ENCODE results near the gene ZNF597. TPM values are rescaled to one million over a fixed set of nuclear protein-coding genes. Genes with fewer than 3 reads are reported as not detected.

Gene ZNF597
- 1.5 and 2.2 TPM in 2 replicates for total RNA-seq

DNA sequence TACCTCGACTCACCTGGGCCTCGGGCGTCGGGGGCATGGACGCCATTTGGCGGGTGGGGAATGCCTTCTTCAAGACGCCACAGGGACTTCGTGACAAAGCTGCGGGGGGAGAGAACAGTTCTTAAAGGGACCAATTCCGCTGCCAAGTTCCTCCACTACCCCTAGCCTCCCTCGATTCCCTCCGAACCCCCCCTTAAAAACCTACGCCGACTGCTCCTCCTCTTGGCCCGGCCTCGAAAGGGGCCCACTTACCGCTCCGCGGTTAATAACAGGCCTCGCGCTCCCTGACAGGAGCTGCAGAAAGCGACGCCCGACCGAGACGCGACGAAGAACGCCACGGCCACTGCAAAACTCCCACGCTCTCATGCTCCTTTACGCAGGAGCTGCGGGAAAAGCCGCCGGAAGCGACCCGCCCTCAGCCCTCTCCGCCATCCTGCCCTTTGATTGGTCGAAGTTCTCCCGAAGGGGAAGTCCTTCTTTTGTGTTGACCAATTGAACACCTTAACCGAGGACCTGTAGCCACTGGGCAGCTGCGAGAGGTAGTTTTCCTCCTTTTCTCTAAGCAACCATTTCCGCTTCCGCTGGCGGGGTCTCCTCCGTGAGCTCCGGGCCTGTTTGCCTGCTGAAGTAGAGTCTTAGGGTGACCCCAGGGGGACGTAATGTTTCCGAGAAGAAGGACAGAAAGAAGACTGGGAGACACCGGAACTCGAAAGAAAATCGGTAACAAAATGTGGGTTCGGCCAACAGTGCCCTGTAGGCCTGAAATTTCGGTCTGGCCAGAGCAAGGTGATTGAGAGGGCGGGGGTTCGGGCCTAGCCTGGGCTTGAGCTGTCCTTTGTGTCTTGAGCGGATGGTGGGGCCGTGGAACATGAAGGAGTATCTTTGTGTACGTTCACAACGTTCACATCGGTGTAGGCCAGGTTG, at the start of gene ZNF597, which contains the start of gene NAA60:
Gene ZNF597 (minus strand): TSS at position 397 of the 924 bp plus-strand sequence. CDS start 351 bp downstream, at position 46.
Gene NAA60 (plus strand): TSS at position 573 of the 924 bp plus-strand sequence. CDS start 32,548 bp downstream, outside the sequence.
- DNase-seq (ENCODE audit: low read depth in 2 of 2), result peak; percentile 94

- DNase-seq (ENCODE audit: low read depth in 2 of 2), result no peak
Observed at GRCh38 chr16:3492356-3492755, 49.1 kb upstream of the ZNF597 start.

GRCh38 chr16:3490911-3491629, 47.8 kb upstream of the ZNF597 start:
- no peak for DNase-seq (ENCODE audit: low read depth in 2 of 2)

DNA sequence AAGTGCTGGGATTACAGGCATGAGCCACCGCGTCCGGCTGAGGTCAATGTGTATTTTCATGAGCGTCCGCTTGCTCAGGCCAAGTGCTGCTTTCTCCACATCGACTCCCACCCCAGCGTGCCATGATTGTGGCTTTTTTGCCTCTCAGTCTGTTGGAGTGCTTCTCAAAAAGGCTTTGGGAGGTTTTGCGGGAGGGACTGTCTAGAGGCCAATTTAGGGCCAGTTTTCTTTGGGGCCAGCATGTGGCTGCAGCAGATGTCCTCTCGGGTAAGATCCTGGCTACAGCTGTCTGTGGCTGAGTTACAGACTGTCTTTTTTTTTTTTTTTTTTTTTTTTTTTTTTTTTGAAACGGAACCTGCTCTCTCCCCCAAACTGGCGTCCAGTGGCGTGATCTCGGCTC, 45.5 kb upstream of the ZNF597 start:
- DNase-seq (ENCODE audit: low read depth in 2 of 2), result no peak

DNA sequence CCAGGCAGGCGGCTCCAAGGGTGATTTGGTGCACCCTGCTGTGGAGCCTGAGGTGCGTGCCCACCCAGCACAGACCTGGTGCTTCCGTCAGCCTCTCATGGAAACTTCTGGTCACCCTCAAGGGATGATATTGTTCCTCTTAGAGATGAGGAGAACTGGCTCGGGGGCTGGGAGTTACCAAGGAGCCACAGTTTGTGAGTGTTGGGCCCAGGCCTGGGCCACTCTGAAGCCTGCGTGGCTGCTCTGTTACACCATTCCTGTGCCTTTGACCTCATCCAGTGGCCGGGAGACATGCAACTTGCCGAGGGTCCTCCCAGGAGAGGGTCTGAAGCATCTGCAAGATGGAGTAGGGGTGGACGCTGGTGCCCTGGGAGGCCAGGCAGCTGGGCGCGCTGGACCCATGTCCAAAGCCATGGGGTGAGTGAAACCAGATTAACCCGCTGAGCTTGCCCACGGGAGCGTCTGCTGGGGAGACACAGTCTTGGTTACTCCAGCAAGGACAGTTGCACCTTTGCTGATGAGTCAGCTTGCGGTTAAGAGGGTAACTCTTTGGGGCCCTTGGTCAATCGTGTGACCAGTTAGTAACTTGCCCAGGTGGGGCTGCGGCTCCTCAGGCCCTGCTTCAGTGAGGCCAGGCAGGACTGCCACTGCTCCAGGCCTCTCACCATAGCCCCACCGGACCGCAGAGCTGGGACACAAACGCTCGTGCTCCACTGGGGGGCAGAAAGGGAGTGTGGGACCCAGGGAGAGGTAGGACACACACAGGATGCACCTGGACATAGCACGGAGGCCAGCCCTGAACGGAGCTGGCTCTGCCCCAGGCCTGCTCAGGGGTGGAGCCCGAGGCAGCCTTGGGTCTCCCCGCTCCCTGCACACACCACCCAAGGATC, 44.5 kb upstream of the ZNF597 start:
- DNase-seq (ENCODE audit: low read depth in 2 of 2), result peak; percentile 13 to 63

- no peak for DNase-seq (ENCODE audit: low read depth in 2 of 2)
Observed at GRCh38 chr16:3486506-3487215, 43.4 kb upstream of the ZNF597 start.

DNA sequence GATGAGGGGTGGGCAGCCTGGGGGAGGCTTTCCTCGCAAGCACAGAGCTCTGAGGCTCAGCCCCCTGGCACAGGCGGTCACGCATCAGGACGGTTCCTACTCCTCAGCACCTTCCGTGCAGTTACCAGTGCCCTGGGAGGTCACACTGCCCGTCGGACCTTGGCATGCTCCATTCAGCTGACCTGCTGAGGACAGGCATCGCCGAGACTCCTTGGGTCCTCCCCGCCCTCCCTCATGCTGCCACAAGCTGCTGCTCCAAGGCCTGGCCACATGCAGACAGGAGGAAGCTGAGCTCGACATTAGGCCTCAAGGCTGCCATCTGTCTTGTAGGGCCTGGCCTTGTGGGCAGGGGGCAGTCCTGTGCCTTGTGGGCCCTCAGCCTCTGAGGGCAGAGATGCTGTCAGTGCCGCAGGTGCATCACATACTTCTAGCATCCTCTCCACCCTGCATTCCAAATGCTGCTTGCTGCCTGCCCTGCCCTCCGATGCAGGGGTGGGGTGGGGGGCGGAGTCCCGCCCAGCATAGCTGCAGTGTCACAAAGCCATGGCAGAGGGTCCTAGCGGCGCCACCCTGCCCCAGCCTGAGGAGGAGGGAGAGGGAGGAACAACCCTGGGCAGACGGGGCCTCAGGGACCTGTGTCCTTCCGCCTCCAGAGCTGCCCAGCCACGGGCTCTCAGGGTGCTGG, 42.7 kb upstream of the ZNF597 start:
- no peak for DNase-seq (ENCODE audit: low read depth in 2 of 2)

- no peak for DNase-seq (ENCODE audit: low read depth in 2 of 2)
Observed at GRCh38 chr16:3485097-3485745, 41.9 kb upstream of the ZNF597 start.

- no peak for DNase-seq (ENCODE audit: low read depth in 2 of 2)
Observed at GRCh38 chr16:3484318-3485096, 41.2 kb upstream of the ZNF597 start.

DNA sequence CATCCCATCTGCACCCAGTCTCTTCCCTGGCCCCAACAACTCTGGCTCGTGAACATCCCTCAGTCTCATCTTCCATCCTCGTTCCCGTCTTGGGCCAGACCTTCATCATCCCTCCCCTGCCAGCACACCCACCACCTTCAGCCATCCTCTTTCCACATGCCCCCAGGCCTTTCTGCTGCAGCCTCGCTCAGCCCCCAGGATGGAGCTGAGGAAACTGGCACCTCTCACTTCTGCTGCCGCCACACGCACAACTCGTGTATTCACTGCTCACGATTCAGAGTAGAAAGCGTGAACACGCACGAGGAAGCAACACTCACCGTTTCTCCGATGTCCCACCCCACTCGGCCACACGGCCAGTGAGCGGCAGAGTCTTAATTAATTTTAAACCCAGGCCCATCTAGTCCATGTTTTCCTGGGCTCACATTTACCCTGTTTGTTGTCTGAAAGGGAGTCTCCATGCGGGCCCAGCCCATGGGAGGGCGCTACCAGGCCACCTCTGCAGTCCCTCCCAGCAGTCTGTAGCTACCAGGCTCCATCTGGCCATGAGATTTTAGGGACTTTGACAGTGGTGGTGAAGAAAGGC, 39.4 kb upstream of the ZNF597 start:
- DNase-seq (ENCODE audit: low read depth in 2 of 2), result no peak

GRCh38 chr16:3481696-3482658, 38.7 kb upstream of the ZNF597 start:
- DNase-seq (ENCODE audit: low read depth in 2 of 2), result no peak

DNA sequence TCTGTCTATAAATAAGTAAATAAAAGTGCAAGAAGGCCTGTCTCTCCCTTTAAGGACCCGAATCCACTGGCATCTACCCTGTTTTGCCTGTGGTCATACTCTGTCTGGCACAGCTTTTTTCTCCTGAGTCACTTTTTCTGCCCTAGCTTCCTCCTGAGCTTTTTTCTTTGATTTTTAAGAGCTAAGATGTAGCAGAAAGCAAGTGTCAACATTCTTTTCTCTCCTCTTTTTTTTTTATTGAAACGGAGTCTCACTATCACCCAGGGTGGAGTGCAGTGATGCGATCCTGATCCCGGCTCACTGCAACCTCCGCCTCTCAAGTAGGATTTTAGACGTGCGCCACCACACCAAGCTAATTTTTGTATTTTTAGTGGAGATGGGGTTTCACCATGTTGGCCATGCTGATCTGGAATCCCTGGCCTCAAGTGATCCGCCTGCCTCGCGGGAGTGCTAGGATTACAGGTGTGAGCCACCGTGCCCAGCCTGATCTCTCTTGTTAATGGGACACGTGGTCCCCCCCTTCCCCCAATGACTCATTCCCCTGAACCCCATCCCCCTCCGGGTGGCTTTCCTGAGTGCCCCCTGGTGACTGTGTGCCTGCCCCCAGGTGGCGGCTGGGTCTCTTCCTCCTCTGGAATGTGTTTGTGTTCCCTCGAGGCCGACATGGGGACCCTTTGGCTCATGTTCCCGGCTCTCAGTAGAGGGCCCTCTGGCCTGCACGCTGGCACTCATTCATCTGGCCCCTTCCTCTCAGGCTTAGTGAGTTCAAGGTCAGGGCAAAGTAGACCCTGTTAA, 37.8 kb upstream of the ZNF597 start:
- DNase-seq (ENCODE audit: low read depth in 2 of 2), result no peak

- DNase-seq (ENCODE audit: low read depth in 2 of 2), result no peak
Observed at GRCh38 chr16:3479654-3480216, 36.4 kb upstream of the ZNF597 start.

DNA sequence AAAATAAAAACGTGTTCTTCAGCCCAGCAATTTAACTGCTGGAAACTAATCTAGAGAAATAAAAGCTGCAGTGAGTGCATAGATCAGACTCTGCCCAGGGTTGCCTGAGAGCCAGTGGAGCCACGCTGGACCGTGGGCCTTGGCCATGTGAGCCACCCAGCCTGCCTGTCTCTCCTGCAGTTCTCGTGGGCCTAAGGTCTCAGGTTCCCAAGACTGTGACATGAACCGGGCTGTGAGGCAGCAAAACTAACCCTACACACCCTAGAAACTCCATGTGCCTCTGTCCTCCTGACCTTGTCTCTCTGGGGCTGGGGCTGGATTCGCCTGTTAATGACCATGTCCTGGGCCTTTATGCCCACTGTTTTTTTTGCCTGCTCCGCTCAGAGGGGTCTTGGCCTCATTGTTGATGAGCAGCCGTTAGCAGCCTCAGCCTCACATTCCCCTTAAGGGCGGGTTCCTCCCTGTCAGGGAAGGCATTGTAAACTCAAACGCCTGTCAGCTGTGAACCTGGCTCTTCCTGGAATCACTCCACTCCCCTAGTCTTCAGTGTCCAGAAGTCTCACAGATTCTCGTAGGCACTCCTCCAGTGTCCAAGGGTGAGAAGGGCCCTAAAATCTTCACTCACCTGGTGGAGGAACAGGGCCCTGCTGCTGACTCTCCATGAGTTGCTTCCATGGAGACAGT, 35.1 kb upstream of the ZNF597 start:
- DNase-seq (ENCODE audit: low read depth in 2 of 2), result no peak

DNA sequence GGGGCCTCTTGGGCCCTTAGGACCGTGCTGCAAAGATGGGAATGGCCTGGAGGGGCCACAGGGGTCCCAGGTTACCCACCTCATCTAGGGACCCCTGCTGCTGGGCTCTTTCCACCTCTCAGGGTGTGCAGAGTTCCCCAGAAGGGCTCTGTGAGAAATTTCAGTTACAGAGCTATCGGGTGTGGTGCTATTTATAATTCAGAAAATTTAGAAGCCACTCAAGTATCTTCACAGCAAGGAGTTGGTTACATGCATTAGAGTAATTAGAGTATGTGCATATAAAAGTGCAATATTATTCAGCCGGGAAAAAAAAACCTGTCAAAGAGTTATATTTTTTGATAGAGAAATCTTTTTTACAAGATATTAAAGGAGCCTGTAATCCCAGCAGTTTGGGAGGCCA, 33.1 kb upstream of the ZNF597 start:
- DNase-seq (ENCODE audit: low read depth in 2 of 2), result no peak

All from lung microvascular endothelial cell (primary cell).